K562 treated with DMSO at 1 percent for 24 hours (cell line): ENCODE measurements around the gene OR1F1. TPM values are rescaled to one million over a fixed set of nuclear protein-coding genes. Genes with fewer than 3 reads are reported as not detected.

ENCODE experiments used
- total RNA-seq: library from RNA; unstranded; fragments of 300-600 nt; gene quantifications from 2 replicates; pipeline ENCODE4 v1.2.3, GENCODE V29; 2022; ENCODE audit warnings: low read depth; ENCODE audit not compliant: insufficient read depth

The OR1F1 gene
- not detected in 2 replicates for total RNA-seq

GRCh38 chr16:3187798-3188674 lies at the start of gene OR1F1:
Gene OR1F1, plus strand, starts transcription at chr16:3188204.

GRCh38 chr16:3234857-3235561 lies 47.0 kb downstream of the OR1F1 start, which contains the start of gene ZNF200:
Gene ZNF200, minus strand, starts transcription at chr16:3235158. Its CDS starts 1,403 bp downstream, at chr16:3233755.

Other genes with a start within 250 kb of the OR1F1 start
- 1.3 and 2.2 TPM in 2 replicates for gene KREMEN2, start 223.9 kb upstream of the OR1F1 start, total RNA-seq
- 25.2 and 30.8 TPM in 2 replicates for gene PAQR4, start 218.9 kb upstream of the OR1F1 start, total RNA-seq
- 168 and 199 TPM in 2 replicates for gene PKMYT1, start 207.8 kb upstream of the OR1F1 start, total RNA-seq
- 4.3 and 4.5 TPM in 2 replicates for gene CLDN9, start 175.3 kb upstream of the OR1F1 start, total RNA-seq
- gene CLDN6, start 170.0 kb upstream of the OR1F1 start, total RNA-seq = 0.65 and 0.76 TPM in 2 replicates
- 41.1 and 48.6 TPM in 2 replicates for gene TNFRSF12A, start 167.8 kb upstream of the OR1F1 start, total RNA-seq
- gene HCFC1R1, start 164.3 kb upstream of the OR1F1 start, total RNA-seq = 37.4 and 38.2 TPM in 2 replicates
- 41.2 and 42.6 TPM in 2 replicates for gene THOC6, start 164.2 kb upstream of the OR1F1 start, total RNA-seq
- not detected in 2 replicates for gene BICDL2, start 151.3 kb upstream of the OR1F1 start, total RNA-seq
- gene MMP25, start 141.6 kb upstream of the OR1F1 start, total RNA-seq = 0.31 and 1.0 TPM in 2 replicates
- gene IL32, start 122.6 kb upstream of the OR1F1 start, total RNA-seq = 49.1 and 56.4 TPM in 2 replicates
- gene ZSCAN10, start 88.9 kb upstream of the OR1F1 start, total RNA-seq = not detected in 2 replicates
- gene ZNF205, start 75.6 kb upstream of the OR1F1 start, total RNA-seq = 33.8 and 35.1 TPM in 2 replicates
- gene ZNF213, start 53.2 kb upstream of the OR1F1 start, total RNA-seq = 27.1 and 27.7 TPM in 2 replicates
- 6.6 and 8.7 TPM in 2 replicates for gene ZNF200, start 47.0 kb downstream of the OR1F1 start, total RNA-seq
- gene MEFV, start 68.4 kb downstream of the OR1F1 start, total RNA-seq = not detected in 2 replicates
- gene ZNF263, start 95.3 kb downstream of the OR1F1 start, total RNA-seq = 51.0 and 56.4 TPM in 2 replicates
- gene TIGD7, start 117.2 kb downstream of the OR1F1 start, total RNA-seq = 0.80 and 2.4 TPM in 2 replicates
- 9.7 and 10.9 TPM in 2 replicates for gene ZNF75A, start 117.3 kb downstream of the OR1F1 start, total RNA-seq
- not detected in 2 replicates for gene OR2C1, start 167.7 kb downstream of the OR1F1 start, total RNA-seq
- 10.0 and 17.3 TPM in 2 replicates for gene ZSCAN32, start 212.8 kb downstream of the OR1F1 start, total RNA-seq
- gene ZNF174, start 213.0 kb downstream of the OR1F1 start, total RNA-seq = 14.3 and 19.1 TPM in 2 replicates